Choroid plexus epithelial cell (primary cell): ENCODE results near the gene AGPS.
"Not testable (repeated sequence)": the region's sequence is repeated elsewhere in the genome, so short reads cannot be mapped to it uniquely, and the experiment has no call there.

Experiments used
- DNase-seq: peaks from one replicate; pipeline ENCODE4 v3.0.0-alpha.2; 2010; ENCODE audit warnings: low read depth
- H3K4me3 ChIP-seq: 2 replicates; pipeline ENCODE4 v1.5.1; 2011; ENCODE audit warnings: low read depth, mild to moderate bottlenecking, control low read depth, low read length, moderate library complexity
- CTCF ChIP-seq: conservative IDR thresholded peaks from 2 replicates; pipeline ENCODE4 v1.5.1; 2011; ENCODE audit warnings: low read depth, mild to moderate bottlenecking, control low read depth, inconsistent platforms, low read length, moderate library complexity

The AGPS gene

GRCh38 chr2:177422271-177422670, 29.7 kb downstream of the AGPS start:
- peak; percentile 29 for DNase-seq
- H3K4me3 ChIP-seq = no peak overlapping the region
- TF ChIP-seq CTCF = no peak

GRCh38 chr2:177424120-177424519, 31.5 kb downstream of the AGPS start:
- H3K4me3 ChIP-seq, DNase-seq: not testable (repeated sequence)

DNA sequence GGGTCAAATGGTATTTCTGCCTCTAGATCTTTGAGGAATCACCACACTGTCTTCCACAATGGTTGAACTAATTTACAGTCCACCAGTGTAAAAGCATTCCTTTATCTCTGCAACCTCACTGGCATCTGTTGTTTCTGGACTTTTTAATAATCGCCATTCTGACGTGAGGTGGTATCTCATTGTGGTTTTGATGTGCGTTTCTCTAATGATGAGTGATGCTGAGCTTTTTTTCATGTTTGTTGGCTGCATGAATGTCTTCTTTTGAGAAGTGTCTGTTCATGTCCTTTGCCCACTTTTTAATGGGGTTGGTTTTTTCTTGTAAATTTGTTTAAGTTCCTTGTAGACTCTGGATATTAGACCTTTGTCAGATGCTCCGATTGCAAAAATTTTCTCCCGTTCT, 32.0 kb downstream of the AGPS start:
- DNase-seq, H3K4me3 ChIP-seq: not testable (repeated sequence)

GRCh38 chr2:177427316-177427715, 34.7 kb downstream of the AGPS start:
- no peak for TF ChIP-seq CTCF
- no peak for DNase-seq
- H3K4me3 ChIP-seq = no peak overlapping the region

- DNase-seq, H3K4me3 ChIP-seq: not testable (repeated sequence)
Measured at GRCh38 chr2:177427936-177428335, 35.4 kb downstream of the AGPS start.

- no peak overlapping the region for H3K4me3 ChIP-seq
- TF ChIP-seq CTCF = no peak
- DNase-seq = peak; percentile 96
Measured at GRCh38 chr2:177429688-177430325, 37.2 kb downstream of the AGPS start.

DNA sequence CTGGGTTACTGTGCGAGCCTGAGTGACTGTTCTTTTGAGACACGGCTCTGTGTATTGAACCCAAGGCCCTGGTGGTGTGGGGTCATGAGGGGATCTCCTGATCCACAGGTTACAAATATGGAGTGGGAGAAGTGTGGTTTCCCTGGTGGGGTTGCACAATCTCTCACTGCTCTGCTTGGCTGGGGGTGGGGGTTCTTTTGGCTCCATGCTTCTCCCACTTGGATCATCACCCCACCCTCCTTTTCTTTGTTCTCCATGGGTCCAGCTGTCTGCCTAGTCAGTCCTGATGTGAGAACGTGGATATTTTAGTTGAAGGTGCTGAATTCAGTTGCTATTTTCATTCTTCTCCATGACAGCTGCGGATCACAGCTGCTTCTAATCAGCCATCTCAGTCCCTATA, 37.8 kb downstream of the AGPS start:
- DNase-seq = peak; percentile 18
- no peak overlapping the region for H3K4me3 ChIP-seq
- no peak for TF ChIP-seq CTCF

- H3K4me3 ChIP-seq, DNase-seq: not testable (repeated sequence)
Measured at GRCh38 chr2:177431111-177431725, 38.6 kb downstream of the AGPS start.

DNA sequence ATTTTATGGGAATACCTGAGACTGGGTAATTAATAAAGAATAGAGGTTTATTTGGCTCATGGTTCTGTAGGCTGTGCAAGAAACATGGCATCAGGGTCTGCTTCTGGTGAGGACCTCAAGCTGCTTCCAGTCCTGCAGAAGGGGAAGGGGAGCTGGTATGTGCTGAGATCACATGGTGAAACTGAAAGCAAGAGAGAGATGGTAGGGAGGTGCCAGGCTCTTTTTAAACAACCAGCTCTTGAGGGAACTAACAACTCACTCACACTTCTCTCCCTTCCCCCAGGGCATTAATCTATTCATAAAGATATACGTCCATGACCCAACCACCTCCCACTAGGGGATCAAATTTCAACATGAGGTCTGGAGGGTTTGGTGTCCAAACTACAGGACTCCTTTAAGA, 40.1 kb downstream of the AGPS start:
- no peak overlapping the region for H3K4me3 ChIP-seq
- DNase-seq = no peak
- no peak for TF ChIP-seq CTCF
